GM21529 (cell line): Measurements from ENCODE around the gene REEP6.
"Not testable (repeated sequence)": the region's sequence is repeated elsewhere in the genome, so short reads cannot be mapped to it uniquely, and the experiment has no call there.

ENCODE experiments used
- ATAC-seq: cut with Tn5 transposase; IDR thresholded peaks from one replicate; pipeline ENCODE4 v1.9.1; 2021; ENCODE audit not compliant: unreplicated experiment

Gene REEP6

DNA sequence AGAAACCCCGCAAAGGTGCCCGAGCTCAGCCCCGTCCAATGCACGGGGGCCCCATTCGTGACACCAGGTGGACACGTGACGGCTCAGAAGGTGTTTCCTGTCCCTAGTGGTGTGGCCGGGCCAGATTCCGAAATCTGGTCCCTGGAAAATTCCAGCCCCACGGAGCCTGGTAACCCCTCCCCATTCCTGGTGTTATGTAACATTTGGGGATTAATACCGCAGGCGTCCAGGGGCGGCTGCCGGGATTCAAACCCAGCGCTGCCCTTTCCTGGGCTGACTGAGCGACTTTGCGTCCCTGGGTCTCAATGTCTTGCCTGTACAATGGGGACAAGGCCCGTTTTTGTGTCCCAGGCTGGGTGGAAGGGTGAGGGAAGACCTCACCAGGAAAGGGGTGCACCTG lies 31.9 kb downstream of the REEP6 start:
- no peak for ATAC-seq

DNA sequence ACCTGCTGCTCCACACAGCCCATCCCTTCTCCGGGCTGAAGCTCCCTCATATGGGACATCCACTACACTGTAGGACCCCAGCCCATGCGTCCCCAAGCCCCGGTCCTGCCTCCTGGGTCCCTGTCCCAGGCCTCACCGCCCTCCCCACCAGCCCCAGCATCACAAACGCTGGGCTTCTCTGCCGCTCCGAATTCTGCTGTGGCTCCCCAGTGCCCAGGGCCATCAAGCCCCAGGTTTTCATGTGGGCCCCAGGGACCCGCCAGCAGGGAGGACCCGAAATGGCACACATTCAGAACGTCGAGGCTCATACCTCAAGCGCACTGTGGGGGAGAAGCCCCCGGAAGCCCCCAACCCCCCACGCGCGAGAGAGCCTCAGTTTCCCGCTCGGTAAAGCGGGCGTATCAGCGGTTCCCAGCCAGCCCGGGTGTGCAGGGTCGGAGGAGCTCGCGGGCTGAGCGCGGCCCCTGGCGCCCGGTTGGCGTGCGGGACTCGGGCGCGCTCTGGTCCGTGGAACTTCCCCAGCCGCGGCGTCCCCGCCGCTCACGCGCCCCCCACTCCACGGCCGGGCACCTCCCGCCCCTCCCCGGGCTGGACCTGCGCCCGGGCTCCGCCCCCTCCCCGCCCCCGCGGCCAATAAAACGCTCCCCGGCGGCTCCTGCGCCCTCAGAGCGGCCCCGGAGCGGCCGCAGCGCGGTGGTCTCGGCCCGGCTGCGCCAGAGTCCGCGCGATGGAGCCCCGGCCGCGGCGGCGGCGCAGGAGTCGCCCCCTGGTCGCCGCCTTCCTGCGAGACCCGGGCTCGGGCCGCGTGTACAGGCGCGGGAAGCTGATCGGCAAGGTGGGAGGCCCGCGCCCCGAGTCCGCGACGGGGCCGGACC lies 32.7 kb downstream of the REEP6 start, which contains the start of gene PLK5:
Gene PLK5, plus strand, starts transcription at position 666 of the 875 bp plus-strand sequence. CDS start 2,920 bp downstream, outside the sequence.
- no peak for ATAC-seq

DNA sequence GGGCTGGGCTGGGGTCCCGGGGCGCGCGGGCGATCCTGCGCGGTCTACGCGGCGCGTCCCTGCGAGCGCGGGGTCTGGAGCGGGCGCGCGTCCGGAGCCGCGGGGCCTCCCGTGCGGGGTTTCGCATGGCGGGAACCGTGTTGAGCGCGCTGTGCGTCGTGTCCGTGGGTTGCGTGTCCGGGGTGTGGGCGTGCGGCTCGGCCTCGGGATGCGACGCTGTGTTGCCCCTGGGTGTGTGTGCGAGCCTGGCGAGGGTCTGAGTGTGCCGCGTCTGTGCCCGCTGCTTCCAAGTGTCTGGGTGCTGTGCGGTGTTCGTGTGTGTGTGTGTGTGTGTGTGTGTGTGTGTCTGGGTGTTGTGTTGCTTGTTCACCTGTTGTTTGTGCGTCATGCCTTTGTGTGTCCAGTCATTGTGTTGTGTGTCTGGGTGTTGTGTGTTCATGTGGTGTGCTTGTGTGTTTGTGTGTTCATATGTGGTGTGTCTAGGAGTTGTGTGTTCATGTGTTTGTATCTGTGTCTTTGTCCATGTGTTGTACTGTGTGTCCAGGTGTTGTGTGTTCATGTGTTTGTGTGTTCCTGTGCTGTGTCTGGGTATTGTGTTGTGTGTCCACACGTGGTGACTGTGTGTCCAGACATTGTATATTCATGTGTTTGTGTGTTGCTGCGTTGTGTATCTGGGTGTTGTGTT lies 33.4 kb downstream of the REEP6 start:
- no peak for ATAC-seq

DNA sequence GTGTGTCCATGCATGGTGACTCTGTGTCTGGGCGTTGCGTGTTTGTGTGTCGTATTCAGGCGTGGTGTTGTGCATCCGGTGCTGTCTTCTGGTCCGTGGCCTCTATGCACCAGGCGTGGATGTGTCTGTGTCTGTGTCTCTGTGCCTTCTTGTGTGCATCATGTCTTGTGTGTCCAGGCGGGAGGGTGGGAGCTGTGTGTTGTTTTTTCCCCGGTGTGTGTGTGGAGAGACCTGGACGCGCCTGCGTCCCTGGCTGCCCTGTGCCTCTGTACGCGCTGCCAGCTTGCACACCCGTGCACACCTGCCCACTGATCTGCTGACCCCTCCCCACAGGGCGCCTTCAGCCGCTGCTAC lies 34.0 kb downstream of the REEP6 start:
- no peak for ATAC-seq

DNA sequence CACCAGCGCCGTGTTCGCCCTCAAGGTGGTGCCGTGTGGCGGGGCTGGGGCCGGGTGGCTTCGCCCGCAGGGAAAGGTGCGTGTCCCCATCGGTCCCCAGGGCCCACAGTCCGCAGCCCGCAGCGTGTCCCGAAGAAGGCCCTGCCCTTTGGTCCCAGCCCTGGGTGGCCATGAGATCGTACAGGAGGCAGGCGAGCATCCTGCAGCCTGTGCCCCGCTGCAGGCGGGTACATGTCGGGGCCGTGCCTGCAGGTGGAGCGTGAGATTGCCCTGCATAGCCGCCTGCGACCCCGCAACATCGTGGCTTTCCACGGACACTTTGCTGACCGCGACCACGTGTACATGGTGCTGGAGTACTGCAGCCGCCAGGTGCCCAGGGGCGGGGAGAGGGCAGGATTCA lies 34.4 kb downstream of the REEP6 start:
- no peak for ATAC-seq

DNA sequence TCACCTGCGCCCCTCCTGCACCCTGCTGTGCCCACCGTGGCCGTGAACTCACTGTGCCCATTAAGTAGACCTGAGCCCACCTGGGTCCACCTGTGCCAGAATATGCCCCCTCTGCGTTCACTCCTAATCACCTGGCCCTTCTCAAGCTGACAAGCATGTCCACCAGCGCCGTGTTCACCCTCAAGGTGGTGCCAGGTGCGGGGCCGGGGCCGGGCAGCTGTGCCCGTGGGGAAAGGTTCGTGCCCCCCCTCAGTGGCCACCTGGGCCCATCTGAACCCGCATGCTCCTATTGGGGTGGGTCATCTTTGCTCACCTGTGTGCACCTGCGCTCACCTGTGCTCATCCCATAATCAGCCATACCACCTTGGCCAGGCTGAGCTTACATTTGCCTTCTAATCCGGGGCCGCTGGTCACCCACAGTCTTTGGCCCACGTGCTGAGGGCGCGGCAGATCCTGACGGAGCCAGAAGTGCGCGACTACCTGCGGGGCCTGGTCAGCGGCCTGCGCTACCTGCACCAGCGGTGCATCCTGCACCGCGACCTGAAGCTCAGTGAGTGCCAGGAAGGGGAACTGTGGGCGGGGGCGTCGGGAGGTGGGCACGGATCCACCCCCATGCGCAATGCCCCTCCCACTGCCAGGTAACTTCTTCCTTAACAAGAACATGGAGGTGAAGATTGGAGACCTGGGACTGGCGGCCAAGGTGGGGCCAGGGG lies 35.2 kb downstream of the REEP6 start:
- no peak for ATAC-seq

DNA sequence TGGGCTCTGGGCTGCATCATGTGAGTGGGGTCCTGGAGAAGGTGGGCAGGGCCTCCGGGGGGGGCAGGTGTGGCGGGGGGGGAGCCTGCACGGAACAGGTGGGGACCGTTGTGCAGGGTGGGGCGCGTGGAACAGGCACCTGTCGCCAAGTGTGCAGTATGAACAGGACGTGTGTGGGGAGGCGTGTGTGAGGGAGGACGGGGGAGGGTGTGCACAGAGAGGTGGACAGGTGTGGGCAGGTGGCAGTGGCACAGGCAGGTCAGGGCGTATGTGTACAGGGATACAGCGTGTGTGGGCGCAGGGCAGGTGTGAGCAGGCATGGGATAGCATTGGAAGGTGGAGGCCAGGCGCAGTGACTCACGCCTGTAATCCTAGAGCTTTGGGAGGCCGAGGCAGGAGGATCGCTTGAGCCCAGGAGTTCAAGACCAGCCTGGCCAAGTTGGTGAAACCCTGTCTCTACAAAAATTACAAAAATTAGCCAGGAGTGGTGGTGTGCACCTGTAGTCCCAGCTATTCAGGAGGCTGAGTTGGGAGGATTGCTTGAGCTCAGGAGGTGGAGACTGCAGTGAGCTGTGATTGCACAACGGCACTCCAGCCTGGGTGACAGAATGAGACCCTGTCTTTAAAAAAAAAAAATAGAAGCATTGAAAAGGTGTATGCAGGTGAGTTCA lies 36.1 kb downstream of the REEP6 start:
- ATAC-seq, result no peak

DNA sequence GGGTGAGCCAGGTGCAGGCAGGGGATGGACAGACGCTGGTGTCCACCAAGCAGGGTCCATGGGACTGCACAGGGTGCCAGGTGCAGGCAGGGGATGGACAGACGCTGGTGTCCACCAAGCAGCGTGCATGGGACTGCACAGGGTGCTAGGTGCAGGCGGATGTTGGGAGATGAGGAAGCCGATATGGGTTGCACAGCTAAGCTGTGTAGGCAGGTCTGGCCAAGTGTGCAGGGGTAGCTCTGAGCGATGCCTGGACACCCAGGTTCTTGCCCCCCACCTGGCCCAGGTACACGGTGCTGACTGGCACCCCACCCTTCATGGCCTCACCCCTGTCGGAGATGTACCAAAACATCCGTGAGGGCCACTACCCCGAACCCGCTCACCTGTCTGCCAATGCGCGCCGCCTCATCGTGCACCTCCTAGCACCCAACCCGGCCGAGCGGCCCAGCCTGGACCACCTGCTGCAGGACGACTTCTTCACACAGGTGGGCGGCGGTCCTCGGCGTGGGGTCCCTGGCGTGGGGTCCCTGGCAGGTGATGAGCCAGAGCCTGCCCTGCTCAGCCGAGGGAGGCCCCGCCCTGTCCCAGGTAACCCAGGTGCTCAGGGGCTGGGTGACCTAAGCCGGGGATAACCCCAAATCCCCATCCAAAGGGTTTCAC lies 36.8 kb downstream of the REEP6 start:
- no peak for ATAC-seq

DNA sequence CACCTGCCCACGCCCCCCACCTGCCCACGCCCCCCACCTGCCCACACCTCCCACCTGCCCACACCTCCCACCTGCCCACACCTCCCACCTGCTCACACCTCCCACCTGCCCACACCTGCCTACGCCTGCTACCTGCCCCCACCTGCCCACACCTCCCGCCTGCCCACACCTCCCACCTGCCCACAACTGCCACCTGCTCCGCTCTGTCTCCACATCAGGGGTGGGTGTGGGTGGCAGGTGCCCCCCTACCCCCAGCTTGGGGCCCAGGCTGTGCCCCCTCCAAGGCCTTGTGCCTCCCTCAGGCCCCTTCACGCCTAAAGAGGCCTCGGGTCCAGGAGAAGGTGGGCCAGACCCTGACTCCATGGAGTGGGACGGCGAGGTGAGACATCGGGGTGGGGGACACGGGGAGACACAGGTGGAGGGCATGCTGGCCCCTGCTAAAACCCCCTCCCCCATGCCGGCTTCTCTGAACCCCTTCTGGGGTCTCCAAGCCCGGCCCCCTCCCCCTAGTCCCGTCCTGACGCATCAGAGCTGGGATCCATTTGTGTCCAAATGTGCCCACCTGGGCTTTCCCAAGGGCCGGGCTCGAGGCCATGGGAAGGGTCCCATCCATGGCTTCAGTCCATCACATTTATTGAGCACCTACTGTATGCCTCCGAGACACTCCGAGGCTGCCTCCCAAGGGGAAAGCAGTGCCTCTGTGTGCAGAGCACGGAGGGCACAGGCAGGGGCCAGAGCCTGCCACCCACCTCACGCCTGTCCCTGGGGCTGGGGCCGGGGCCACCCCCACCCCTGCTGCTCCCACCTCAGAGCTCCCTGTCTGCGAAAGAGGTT lies 37.8 kb downstream of the REEP6 start:
- ATAC-seq, result no peak

DNA sequence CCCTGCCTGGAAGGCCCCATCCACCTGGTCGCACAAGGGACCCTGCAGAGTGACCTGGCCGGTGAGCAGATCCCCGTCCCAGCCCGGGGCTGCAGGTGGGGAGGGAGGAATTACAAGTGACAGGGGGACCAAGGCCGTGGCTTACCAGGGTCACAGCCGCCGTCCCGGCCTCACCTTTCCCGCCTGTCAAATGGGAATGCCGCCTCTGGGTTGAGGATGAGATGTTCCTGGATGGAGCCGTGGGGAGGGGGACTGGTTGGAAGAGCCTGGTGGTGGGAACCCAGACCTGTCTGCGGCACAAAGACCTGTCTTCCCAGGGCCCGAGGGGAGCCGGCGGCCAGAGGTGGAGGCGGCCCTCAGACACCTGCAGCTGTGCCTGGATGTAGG lies 38.4 kb downstream of the REEP6 start:
- ATAC-seq, result no peak

DNA sequence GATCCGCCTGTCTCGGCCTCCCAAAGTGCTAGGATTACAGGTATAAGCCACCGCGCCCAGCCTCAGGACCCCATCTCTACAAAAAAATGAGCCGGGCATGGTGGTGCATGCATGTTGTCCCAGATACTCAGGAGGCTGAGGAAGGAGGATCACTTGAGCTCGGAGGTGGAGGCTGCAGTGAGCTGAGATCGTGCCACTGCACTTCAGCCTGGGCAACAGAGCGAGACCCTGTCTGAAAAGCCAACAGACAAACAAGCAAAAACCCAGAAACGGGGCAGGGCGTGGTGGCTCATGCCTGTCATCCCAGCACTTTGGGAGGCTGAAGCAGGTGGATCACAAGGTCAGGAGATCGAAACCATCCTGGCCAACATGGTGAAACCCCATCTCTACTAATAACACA lies 39.9 kb downstream of the REEP6 start:
- not testable (repeated sequence) for ATAC-seq

DNA sequence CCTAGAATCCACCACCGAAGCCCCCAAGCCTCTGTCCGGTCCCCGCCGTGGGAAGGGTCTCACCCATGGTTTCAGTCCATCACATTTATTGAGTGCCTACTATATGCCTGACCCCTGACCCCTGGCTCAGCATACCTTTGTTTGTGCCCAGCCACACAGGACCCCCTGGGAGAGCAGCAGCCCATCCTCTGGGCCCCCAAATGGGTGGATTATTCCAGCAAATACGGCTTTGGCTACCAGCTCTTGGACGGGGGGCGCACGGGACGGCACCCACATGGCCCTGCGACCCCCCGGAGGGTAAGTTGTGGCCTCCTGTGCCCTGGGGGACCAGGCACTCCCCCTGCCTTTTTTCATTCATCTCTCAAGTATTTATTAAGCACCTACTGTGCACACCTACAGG lies 40.6 kb downstream of the REEP6 start:
- no peak for ATAC-seq

DNA sequence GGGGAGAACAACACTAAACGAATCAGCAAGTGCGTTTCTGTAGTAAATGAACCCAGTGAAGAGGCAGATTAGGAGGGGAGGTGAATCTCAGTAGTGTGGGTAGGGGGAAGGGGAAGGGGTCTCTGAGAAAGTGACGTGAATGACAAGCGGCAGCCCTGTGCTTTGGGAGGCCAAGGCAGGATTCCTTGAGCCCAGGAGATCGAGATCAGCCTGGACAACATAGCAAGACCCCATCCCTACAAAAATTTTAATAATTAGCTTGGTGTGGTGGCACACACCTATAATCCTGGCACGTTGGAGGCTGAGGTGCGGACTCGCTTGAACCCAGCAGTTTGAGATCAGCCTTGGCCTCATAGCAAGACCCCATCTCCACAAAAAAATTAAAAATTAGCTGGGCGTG lies 41.0 kb downstream of the REEP6 start:
- no peak for ATAC-seq

DNA sequence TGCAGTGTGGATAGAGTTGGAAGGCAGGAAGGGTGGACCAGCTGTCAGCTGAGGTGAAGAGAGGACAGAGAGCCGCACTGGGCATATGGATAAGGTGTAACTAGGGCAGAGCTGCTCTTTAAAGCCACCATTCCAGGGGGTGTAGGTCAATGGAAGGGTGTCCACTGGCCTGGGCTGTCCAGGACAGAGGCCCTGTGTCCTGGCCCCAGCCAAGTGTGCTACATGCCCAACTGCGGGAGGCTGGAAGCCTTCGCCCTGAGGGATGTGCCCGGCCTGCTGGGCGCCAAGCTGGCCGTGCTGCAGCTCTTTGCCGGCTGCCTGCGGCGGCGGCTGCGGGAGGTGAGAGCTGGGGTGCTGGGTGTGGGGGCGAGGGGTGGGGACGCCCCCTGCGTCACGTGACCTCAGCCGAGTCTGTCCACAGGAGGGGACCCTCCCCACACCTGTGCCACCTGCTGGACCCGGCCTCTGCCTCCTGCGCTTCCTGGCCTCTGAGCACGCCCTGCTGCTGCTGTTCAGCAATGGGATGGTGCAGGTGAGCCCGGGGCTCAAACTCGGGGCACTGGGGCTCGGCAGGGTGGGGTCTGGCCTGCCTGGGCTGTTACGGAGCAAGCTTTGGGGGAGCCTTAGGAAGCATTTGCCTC lies 42.6 kb downstream of the REEP6 start:
- no peak for ATAC-seq

DNA sequence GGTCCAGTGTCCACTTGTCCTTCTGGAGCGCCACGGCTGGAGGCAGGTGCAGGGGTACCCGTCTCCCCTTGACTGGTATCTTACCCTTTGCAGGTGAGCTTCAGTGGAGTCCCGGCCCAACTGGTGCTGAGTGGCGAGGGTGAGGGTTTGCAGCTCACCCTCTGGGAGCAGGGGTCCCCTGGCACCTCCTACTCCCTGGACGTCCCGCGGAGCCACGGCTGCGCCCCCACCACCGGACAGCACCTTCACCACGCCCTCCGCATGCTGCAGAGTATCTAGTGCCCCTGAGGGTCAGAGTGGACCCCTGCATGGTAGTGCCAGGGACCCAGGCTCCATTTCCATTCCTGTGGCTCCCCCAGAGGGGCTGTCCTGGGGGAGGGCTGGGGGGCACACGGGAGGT lies 44.0 kb downstream of the REEP6 start:
- no peak for ATAC-seq

DNA sequence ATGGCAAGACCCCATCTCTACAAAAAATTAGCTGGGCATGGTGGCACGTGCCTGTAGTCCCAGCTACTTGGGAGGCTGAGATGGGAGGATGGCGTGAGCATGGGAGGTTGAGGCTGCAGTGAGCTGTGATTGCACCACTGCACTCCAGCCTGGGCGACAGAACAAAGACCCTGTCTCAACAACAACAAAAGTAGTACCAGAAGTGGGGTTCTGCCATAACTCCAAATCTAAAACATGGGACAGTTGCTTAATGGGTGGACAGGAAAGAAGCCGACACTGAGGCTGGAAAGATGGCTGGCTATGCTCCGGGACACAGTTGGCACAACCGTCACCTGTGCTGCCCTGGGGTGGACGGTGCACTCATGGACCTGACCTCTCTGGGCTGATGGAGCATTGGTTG lies 44.7 kb downstream of the REEP6 start:
- ATAC-seq, result not testable (repeated sequence)

DNA sequence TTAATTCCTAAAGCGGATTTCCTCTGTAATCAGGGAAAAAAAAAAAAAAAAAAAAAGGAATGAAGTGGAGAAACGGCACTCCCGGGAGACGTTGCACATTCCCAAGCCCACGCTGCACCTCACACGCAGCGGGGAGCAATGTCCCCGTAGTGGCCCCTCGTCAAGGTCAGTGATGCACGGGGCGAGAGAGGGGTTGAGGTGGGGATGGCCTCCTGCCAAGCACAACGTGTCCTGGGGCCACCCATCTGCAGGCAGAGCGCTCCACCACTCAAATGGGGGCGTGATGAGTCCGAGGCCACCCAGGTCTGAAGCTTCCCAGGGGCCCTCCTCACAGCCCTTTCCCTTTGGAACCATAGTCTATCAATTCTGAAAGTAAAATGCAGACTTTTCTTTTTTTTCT lies 48.0 kb downstream of the REEP6 start:
- ATAC-seq, result no peak

DNA sequence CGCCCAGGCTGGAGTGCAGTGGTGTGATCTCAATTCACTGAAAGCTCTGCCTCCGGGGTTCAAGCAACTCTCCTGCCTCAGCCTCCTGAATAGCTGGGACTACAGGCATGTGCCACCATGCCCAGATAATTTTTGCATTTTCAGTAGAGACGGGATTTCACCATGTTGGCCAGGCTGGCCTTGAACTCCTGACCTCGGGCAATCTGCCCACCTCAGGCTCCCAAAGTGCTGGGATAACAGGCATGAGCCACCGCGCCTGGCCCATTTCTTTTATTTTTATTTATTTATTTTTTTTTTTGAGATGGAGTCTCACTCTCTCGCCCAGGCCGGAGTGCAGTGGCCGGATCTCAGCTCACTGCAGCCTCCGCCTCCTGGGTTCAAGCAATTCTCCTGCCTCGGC lies 48.8 kb downstream of the REEP6 start:
- ATAC-seq, result not testable (repeated sequence)

DNA sequence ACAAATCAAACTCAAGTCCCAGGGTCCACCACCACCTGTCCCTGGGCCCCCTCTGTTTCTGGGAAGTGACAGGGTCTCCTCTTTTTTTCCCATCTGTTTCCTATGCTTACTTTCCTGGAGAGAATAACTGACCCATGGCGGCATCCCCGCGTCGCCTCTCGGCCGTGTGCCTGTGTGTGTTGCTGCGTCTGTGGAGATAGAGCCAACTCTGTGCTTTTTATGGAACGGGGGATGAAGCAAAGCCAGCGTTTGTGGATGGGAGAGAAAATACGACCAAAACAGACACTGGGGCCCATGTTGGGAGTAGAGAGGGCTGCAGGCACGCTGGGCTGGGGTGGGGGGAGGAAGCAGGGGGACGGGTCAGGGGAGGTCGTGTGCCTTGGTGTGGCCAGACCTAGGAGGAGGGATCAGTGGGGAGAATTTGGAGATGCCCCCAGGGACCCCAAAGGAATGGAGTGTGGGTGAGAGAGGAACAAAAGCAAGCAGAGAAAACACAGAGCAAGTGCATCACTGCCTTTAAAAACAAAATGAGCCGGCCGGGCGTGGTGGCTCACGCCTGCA lies 49.5 kb downstream of the REEP6 start:
- ATAC-seq, result no peak
